Articular chondrocyte of knee joint (primary cell): ENCODE data around the gene U2SURP. TPM values are rescaled to one million over a fixed set of nuclear protein-coding genes. Genes with fewer than 3 reads are reported as not detected.

Source experiments
- small RNA-seq: library from RNA; depleted of rRNA; stranded (forward); fragments of <200 nt; gene quantifications from one replicate; pipeline ENCODE3, GENCODE V24; 2012
- total RNA-seq: library from RNA; depleted of rRNA; stranded (reverse); fragments of >200 nt; gene quantifications from 2 replicates; pipeline ENCODE4 v1.2.3, GENCODE V29; 2012

U2SURP gene
- 103 and 111 TPM in 2 replicates for total RNA-seq

GRCh38 chr3:143001369-143002082 is at the start of gene U2SURP:
U2SURP (plus strand) TSS chr3:143001570; CDS start chr3:143001629, 59 bp downstream.

GRCh38 chr3:142963516-142964448 is 37.6 kb upstream of the U2SURP start, which contains the start of gene PAQR9:
PAQR9 (minus strand) TSS chr3:142963674; CDS start chr3:142963336, 338 bp downstream.

Small RNA genes lying within 50 kb of the gene (small RNA-seq; reads per million reads assigned to genes)
- gene AC021074.2, result not detected

Other genes starting within 250 kb of the U2SURP start
- 102 and 124 TPM in 2 replicates for gene PCOLCE2, start 112.5 kb upstream of the U2SURP start, total RNA-seq
- gene PAQR9, start 37.9 kb upstream of the U2SURP start, total RNA-seq, result under 0.01 TPM in 1 of 2 replicates, not detected in the other
- gene CHST2, start 118.2 kb downstream of the U2SURP start, total RNA-seq, result 12.5 and 19.3 TPM in 2 replicates